ENCODE data around the gene PTPRD. TPM values are rescaled to one million over a fixed set of nuclear protein-coding genes. Genes with fewer than 3 reads are reported as not detected.

The PTPRD gene
- total and polyA plus RNA-seq, 9 of the 15 experiments (the other 6 are each of a cell fraction or from before 2014, with no cell fraction given) = 0.11 TPM; not detected in 8

GRCh38 chr9:9901624-9902023 is 711.2 kb downstream of the PTPRD start (continued):
- TF ChIP-seq NKRF (IDR thresholded peaks at IDR 0.05; ENCODE audit: borderline replicate concordance) (no peak), ETV5 (CRISPR knock-in tag; IDR thresholded peaks at IDR 0.05; ENCODE audit: low read depth) (no peak), POU5F1 (IDR thresholded peaks at IDR 0.05; ENCODE audit: borderline replicate concordance, low read depth, low read length, partially characterized antibody) (no peak), ZSCAN32 (CRISPR knock-in tag; IDR thresholded peaks at IDR 0.05) (no peak), GABPA (tag; conservative IDR thresholded peaks at IDR 0.05; ENCODE audit: low read depth) (no peak), GATAD2B (IDR thresholded peaks at IDR 0.05; ENCODE audit: borderline replicate concordance) (no peak)

GRCh38 chr9:9893837-9894236 is 719.0 kb downstream of the PTPRD start:
- no TSS peak for BruUV-seq (replicated peaks)
- Histone ChIP-seq H3K79me2 (ENCODE audit: control insufficient read depth, insufficient read depth, low read length) (no peaks in the 10 kb centered on the region), H3K27me3 (ENCODE audit: control insufficient read depth in 2 of 2, insufficient read depth in 2 of 2, low read length in 2 of 2) (no peaks in the 10 kb centered on the region), H2AFZ (ENCODE audit: low read depth, low read length) (no peak overlapping the region), H3K4me1 (replicated peaks in 1 of 2; ENCODE audit: control insufficient read depth in 2 of 2, insufficient read depth in 2 of 2, low read length in 2 of 2) (no peaks in the 10 kb centered on the region), H3K9me1 (ENCODE audit: control insufficient read depth, insufficient read depth, low read length) (no peaks in the 10 kb centered on the region), H4K20me1 (replicated peaks; ENCODE audit: control insufficient read depth, insufficient read depth, low read length) (no peaks in the 10 kb centered on the region), H3K4me2 (ENCODE audit: insufficient read depth, low read length) (no peak overlapping the region), H3K9ac (ENCODE audit: insufficient read depth in 1 of 2, low read depth in 2 of 2, low read length in 2 of 2) (no peak overlapping the region), H3K36me3 (ENCODE audit: control insufficient read depth, insufficient read depth, low read length) (no peaks in the 10 kb centered on the region), H3K4me3 (no peak overlapping the region), H3K27ac (ENCODE audit: extremely low read depth, low read depth, low read length) (no peak overlapping the region), H3K9me3 (replicated peaks; ENCODE audit: control insufficient read depth, insufficient read depth, low read depth, low read length) (no peaks in the 10 kb centered on the region)
- DNase-seq (ENCODE audit: extremely low read depth in 1 of 4, low spot score in 3 of 4) = no peak
- intact Hi-C loops (cut with micrococcal nuclease) = no loop called here
- POLR2A ChIA-PET = no interaction called here
- TF ChIP-seq ZKSCAN8 (CRISPR knock-in tag; IDR thresholded peaks at IDR 0.05) (no peak), NR3C1 (CRISPR knock-in tag; IDR thresholded peaks at IDR 0.05) (no peak), DDX20 (tag; IDR thresholded peaks at IDR 0.05; ENCODE audit: low read depth) (no peak), CTBP1 (IDR thresholded peaks at IDR 0.05; ENCODE audit: borderline replicate concordance) (no peak)
- CTCF ChIA-PET (ENCODE audit: low intra/inter-chr PET ratio) = no interaction called here
- ATAC-seq = no peak
- in situ Hi-C loops (cut with MboI) = no loop called here
- WGBS (ENCODE audit: insufficient coverage, low coverage, missing lambda C conversion rate) = 0% methylated on average over 1 of the region's 1 CpG
- FAIRE-seq = no peak
